Ovary (tissue), 9 donors: ENCODE measurements around the gene HECW1. TPM values are rescaled to one million over a fixed set of nuclear protein-coding genes. Genes with fewer than 3 reads are reported as not detected.

ENCODE experiments used
- DNase-seq, 5 donors: peaks; one replicate each; pipeline ENCODE4 v3.0.0-alpha.2; 2019 to 2020
- H3K27ac ChIP-seq, 2 donors: fragments of 200-600 bp; one replicate each; pipeline versions ENCODE4 v1.5.1 to v1.8.0; 2019 to 2022
- H3K27me3 ChIP-seq: fragments of 200-600 bp; one replicate; pipeline ENCODE4 v1.8.0; 2022
- H3K36me3 ChIP-seq: fragments of 200-600 bp; sonication (generic); one replicate; pipeline ENCODE4 v1.5.1; 2019
- H3K4me1 ChIP-seq: one replicate; pipeline ENCODE4 v1.8.1; 2013; ENCODE audit warnings: mild to moderate bottlenecking, moderate library complexity; ENCODE audit not compliant: insufficient read depth
- H3K4me3 ChIP-seq: fragments of 200-600 bp; sonication (generic); one replicate; pipeline ENCODE4 v1.5.1; 2017
- H3K9me3 ChIP-seq, 2 donors: fragments of 200-600 bp in 1 of 2; sonication (generic) in 1 of 2; one replicate each; pipeline versions ENCODE4 v1.5.1 to v1.8.1; 2013 to 2019; ENCODE audit warnings: mild to moderate bottlenecking in 1 of 2, moderate library complexity in 1 of 2
- CTCF ChIP-seq, 3 donors: fragments of 450-650 bp in 2 of 3; fragments of 200-600 bp in 1 of 3; IDR thresholded peaks; one replicate each; pipeline versions ENCODE4 v1.5.1 to v1.8.0; 2016 to 2022; ENCODE audit warnings: antibody characterized with exemption in 3 of 3, mild to moderate bottlenecking in 1 of 3
- EP300 ChIP-seq: sonication (generic); formaldehyde crosslinking; IDR thresholded peaks from one replicate; pipeline ENCODE4 v1.6.1; 2017; ENCODE audit warnings: antibody characterized with exemption
- POLR2A ChIP-seq: fragments of 450-650 bp; IDR thresholded peaks from one replicate; pipeline ENCODE4 v1.6.1; 2017; ENCODE audit warnings: antibody characterized with exemption, mild to moderate bottlenecking, moderate library complexity
- WGBS, 3 donors: extraction: QIAGEN DNeasy Blood & Tissue Kit in 1 of 3; methylation state at CpG; one replicate each; pipeline versions ENCODE4 v1.1.5 to v1.1.7; 2013 to 2017; 5-methylcytosine and 5-hydroxymethylcytosine counted together
- intact Hi-C, 4 donors: fragments of 100-400 bp; cut with DNase I; formaldehyde crosslinking; loops; one replicate each; pipeline versions ENCODE4 v1.11.0 to v1.15.1; 2022 to 2023
- polyA plus RNA-seq, 2 donors: library from polyadenylated mRNA; stranded (reverse); fragments of 200-250 nt in 1 of 2; fragments of 350-450 nt in 1 of 2; fragmentation: Illumina TruSeq in 1 of 2; extraction: RNeasy Lipid Tissue Mini Kit (QIAGEN cat#74804) in 1 of 2; gene quantifications; one replicate each; pipeline ENCODE4 v1.2.3, GENCODE V29; 2013 to 2014
- total RNA-seq, 7 donors: library from RNA; depleted of rRNA in 2 of 7; stranded (reverse); fragments of >200 nt in 2 of 7; fragmentation: NEBNext Ultra II Directional in 3 of 7; extraction: Animal tissue kit (Norgen Biotek cat#: 25700) in 3 of 7; gene quantifications; one replicate each; pipeline versions ENCODE4 v1.1.0 to v1.2.4, GENCODE V29; 2016 to 2023
- donor health status: DM: no; HTN: no; CAD: no; lungs with moderate emphysema.
- donor health status: DM: no; HTN: no; CAD: no.
- donor health status: Bipolar disorder and iron deficiency.
- donor health status: DM: yes; HTN: yes; CAD: no.
- donor health status: DM: no; HTN: no; CAD: no.
- donor health status: DM: yes; HTN: yes; CAD: no.

The HECW1 gene
- total and polyA plus RNA-seq, 9 donors: 0.31 to 6.4 (median 1.8) TPM; not detected in 1

DNA sequence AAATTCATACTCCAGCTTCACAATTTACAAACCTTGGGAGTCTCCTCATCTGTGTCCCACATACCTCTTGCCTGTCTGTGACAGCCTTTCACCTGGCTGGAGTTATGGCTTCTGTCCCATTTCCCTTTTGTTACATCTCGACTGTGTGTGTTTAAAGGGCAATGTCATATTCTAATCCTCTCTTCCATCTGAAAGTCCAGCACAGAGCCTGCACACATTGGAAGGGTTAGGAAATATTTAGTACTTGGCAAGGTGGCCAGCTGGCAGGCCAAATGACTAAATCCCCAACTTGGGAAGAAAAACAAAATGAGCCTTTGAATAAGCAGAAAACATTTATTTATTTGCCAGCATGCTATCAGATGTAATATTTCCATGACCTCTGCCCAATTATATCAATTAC lies 350.4 kb downstream of the HECW1 start:
- 49 to 83% (median 55%) methylated on average over 1 of the region's 1 CpG for WGBS, 3 donors
- H3K4me3 ChIP-seq: no peak overlapping the region
- H3K9me3 ChIP-seq: no peaks in the 10 kb centered on the region
- no peak for DNase-seq
- intact Hi-C loops: no loop called here
- peaks cover 4% of the 10 kb centered on the region for H3K4me1 ChIP-seq
- H3K27ac ChIP-seq: no peak overlapping the region
- no peaks in the 10 kb centered on the region for H3K36me3 ChIP-seq
- TF ChIP-seq POLR2A: no peak
- TF ChIP-seq CTCF (IDR thresholded peaks at IDR 0.05): no peak
- TF ChIP-seq EP300: no peak
- H3K27me3 ChIP-seq: no peaks in the 10 kb centered on the region

- Histone ChIP-seq H3K27ac (no peak overlapping the region), H3K4me1 (peaks cover 4% of the 10 kb centered on the region), H3K36me3 (no peaks in the 10 kb centered on the region), H3K27me3 (no peaks in the 10 kb centered on the region), H3K9me3 (no peaks in the 10 kb centered on the region), H3K4me3 (no peak overlapping the region)
- intact Hi-C loops: no loop called here
- DNase-seq: no peak
- 55 to 72% (median 66%) methylated on average over 8 of the region's 8 CpGs for WGBS, 3 donors
- TF ChIP-seq POLR2A: no peak
- no peak for TF ChIP-seq CTCF (IDR thresholded peaks at IDR 0.05)
- TF ChIP-seq EP300: no peak
Observed at GRCh38 chr7:43463401-43463980, 351.0 kb downstream of the HECW1 start.

- TF ChIP-seq CTCF (IDR thresholded peaks at IDR 0.05) (no peak), EP300 (no peak), POLR2A (no peak)
- no peaks in the 10 kb centered on the region for H3K9me3 ChIP-seq
- H3K27me3 ChIP-seq: no peaks in the 10 kb centered on the region
- H3K36me3 ChIP-seq: no peaks in the 10 kb centered on the region
- H3K4me3 ChIP-seq: no peak overlapping the region
- peaks cover 4% of the 10 kb centered on the region for H3K4me1 ChIP-seq
- intact Hi-C loops: no loop called here
- DNase-seq: no peak
- whole genome bisulfite sequencing, 3 donors: 84 to 87% (median 84%) methylated on average over 11 of the region's 11 CpGs
- no peak overlapping the region for H3K27ac ChIP-seq
Observed at GRCh38 chr7:43465581-43466554, 353.4 kb downstream of the HECW1 start.

DNA sequence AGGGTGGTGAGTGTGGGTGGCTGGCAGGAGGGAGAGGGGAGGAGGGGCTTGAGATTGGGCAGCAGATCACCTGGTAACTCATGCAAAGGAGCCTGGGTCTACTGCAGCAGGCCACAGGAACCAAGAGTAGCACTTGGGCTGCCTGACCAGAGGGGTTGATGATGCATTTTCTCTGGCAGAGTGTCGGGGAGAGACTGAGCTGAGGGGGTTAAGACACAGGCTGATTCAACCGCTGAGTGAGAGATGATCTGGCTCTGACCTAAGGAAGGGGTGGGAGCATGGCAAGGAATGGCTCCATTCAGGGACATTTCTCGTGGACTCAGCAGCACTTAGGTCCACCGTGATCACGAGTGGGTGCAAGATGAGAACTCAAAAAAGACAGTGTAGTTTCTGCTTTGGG lies 355.0 kb downstream of the HECW1 start:
- Histone ChIP-seq H3K4me3 (no peak overlapping the region), H3K27me3 (no peaks in the 10 kb centered on the region), H3K27ac (no peak overlapping the region), H3K4me1 (no peaks in the 10 kb centered on the region), H3K36me3 (no peaks in the 10 kb centered on the region), H3K9me3 (no peaks in the 10 kb centered on the region)
- no peak for DNase-seq
- intact Hi-C loops: no loop called here
- WGBS, 3 donors: 73 to 81% (median 80%) methylated on average over 5 of the region's 5 CpGs
- TF ChIP-seq EP300 (no peak), POLR2A (no peak), CTCF (IDR thresholded peaks at IDR 0.05) (no peak)
